GM12878 (cell line): ENCODE data around the gene TANC1. TPM values are rescaled to one million over a fixed set of nuclear protein-coding genes. Genes with fewer than 3 reads are reported as not detected.

Source experiments
- ATAC-seq: fragments of 200-7000 bp; cut with Tn5 transposase; 3 replicates; pipeline ENCODE4 v1.9.1; 2020; ENCODE audit warnings: mild to moderate bottlenecking, moderate library complexity
- BruUV-seq: library from RNA; stranded (reverse); fragments of 400-500 nt; replicated peaks from 2 replicates; lab custom pipeline; 2021; lab: Mats Ljungman, UMichigan
- CTCF ChIA-PET: fragments of 300-600 bp; sonication (Branson Sonifier 250); formaldehyde crosslinking; extraction: SDS; loops from one replicate; lab custom pipeline; 2021; ENCODE audit warnings: inconsistent platforms; lab: Yijun Ruan, JAX
- POLR2A ChIA-PET: fragments of 350-600 bp; formaldehyde crosslinking; extraction: SDS; loops from one replicate; lab custom pipeline; 2021; ENCODE audit warnings: inconsistent platforms; lab: Charles Lee
- RAD21 ChIA-PET: fragments of 300-600 bp; sonication (Branson Sonifier 250); formaldehyde crosslinking; loops from one replicate; lab custom pipeline; 2023; ENCODE audit warnings: antibody characterized with exemption; ENCODE audit not compliant: unreplicated experiment; lab: Charles Lee
- SMC1A ChIA-PET: fragments of 300-600 bp; sonication (Branson Sonifier 250); formaldehyde crosslinking; loops from one replicate; lab custom pipeline; 2023; ENCODE audit not compliant: unreplicated experiment, uncharacterized antibody; lab: Charles Lee
- DNase-seq: peaks from one replicate; pipeline ENCODE4 v3.0.0-alpha.2; 2011; ENCODE audit warnings: low read depth, low spot score
- FAIRE-seq: peaks from 3 replicates; lab custom pipeline; 2011; peaks lifted over from hg19 to GRCh38; lab: Jason Lieb, UNC
- H2AFZ ChIP-seq: 2 replicates; pipeline ENCODE4 v1.6.0; 2011; ENCODE audit warnings: low read depth, low read length, control low read depth; ENCODE audit not compliant: control insufficient read depth
- H3K27ac ChIP-seq: 2 replicates; pipeline ENCODE4 v1.5.1; 2011; ENCODE audit warnings: control low read depth; ENCODE audit not compliant: control insufficient read depth, insufficient read depth
- H3K27me3 ChIP-seq, 2 experiments: replicated peaks in 1 of 2; 2 replicates each; pipeline versions ENCODE4 v1.6.0 to v1.6.1; 2011; ENCODE audit warnings: low read length in 1 of 2; ENCODE audit not compliant: control insufficient read depth in 2 of 2, insufficient read depth in 2 of 2
- H3K36me3 ChIP-seq, 2 experiments: 2 replicates each; pipeline ENCODE4 v1.5.1; 2011; ENCODE audit warnings: low read length in 1 of 2; ENCODE audit not compliant: control insufficient read depth in 2 of 2, insufficient read depth in 2 of 2
- H3K4me1 ChIP-seq: 2 replicates; pipeline ENCODE4 v1.6.1; 2011; ENCODE audit warnings: mild to moderate bottlenecking, low read length, moderate library complexity, mixed read lengths; ENCODE audit not compliant: control insufficient read depth, insufficient read depth
- H3K4me2 ChIP-seq: 2 replicates; pipeline ENCODE4 v1.6.0; 2011; ENCODE audit warnings: control low read depth; ENCODE audit not compliant: control insufficient read depth, insufficient read depth
- H3K4me3 ChIP-seq: fragments of 200-600 bp; sonication (generic); 2 replicates; pipeline ENCODE4 v1.5.1; 2016
- H3K79me2 ChIP-seq: 2 replicates; pipeline ENCODE4 v1.6.0; 2011; ENCODE audit warnings: low read length; ENCODE audit not compliant: control insufficient read depth, insufficient read depth
- H3K9ac ChIP-seq: 2 replicates; pipeline ENCODE4 v1.8.0; 2011; ENCODE audit warnings: low read length, control low read depth, mixed read lengths; ENCODE audit not compliant: control insufficient read depth, insufficient read depth
- H3K9me3 ChIP-seq: replicated peaks from 3 replicates; pipeline ENCODE4 v1.5.1; 2011; ENCODE audit warnings: mild to moderate bottlenecking, low read length; ENCODE audit not compliant: control insufficient read depth, insufficient read depth
- H4K20me1 ChIP-seq: 2 replicates; pipeline ENCODE4 v1.6.0; 2011; ENCODE audit not compliant: control insufficient read depth, insufficient read depth
- ASH2L ChIP-seq: fragments of 300-600, 200-600 bp; sonication (generic); IDR thresholded peaks from 2 replicates; pipeline ENCODE4 v1.6.1; 2017; ENCODE audit warnings: low read depth, mild to moderate bottlenecking, borderline replicate concordance
- CEBPB ChIP-seq, 2 experiments: fragments of 150-350 bp in 1 of 2; IDR thresholded peaks; 2 replicates each; pipeline ENCODE4 v1.6.1; 2012 to 2014; ENCODE audit warnings: low read depth in 2 of 2, low read length in 2 of 2, borderline replicate concordance in 1 of 2, inconsistent platforms in 1 of 2
- HDGF ChIP-seq: fragments of 450-650 bp; IDR thresholded peaks from 2 replicates; pipeline ENCODE4 v1.6.1; 2016; ENCODE audit warnings: antibody characterized with exemption
- MEF2B ChIP-seq: fragments of 450-650 bp; IDR thresholded peaks from 2 replicates; pipeline ENCODE4 v1.6.1; 2018; ENCODE audit warnings: mild to moderate bottlenecking, moderate library complexity; ENCODE audit not compliant: partially characterized antibody, poor library complexity, severe bottlenecking
- NBN ChIP-seq: fragments of 450-650 bp; IDR thresholded peaks from 2 replicates; pipeline ENCODE4 v1.6.1; 2016
- NRF1 ChIP-seq: conservative IDR thresholded peaks from 2 replicates; pipeline ENCODE4 v1.6.1; 2011; ENCODE audit warnings: mild to moderate bottlenecking, low read depth, low read length, improper control_type of control experiment
- SRF ChIP-seq, 2 experiments: IDR thresholded peaks; 2 replicates each; pipeline ENCODE4 v1.6.1; 2011; ENCODE audit warnings: low read depth in 2 of 2, low read length in 2 of 2, mild to moderate bottlenecking in 1 of 2, moderate library complexity in 1 of 2
- STAT3 ChIP-seq: IDR thresholded peaks from 2 replicates; pipeline ENCODE4 v1.6.1; 2011; ENCODE audit warnings: low read depth, low read length, improper control_type of control experiment
- TCF3 ChIP-seq: IDR thresholded peaks from 2 replicates; pipeline ENCODE4 v1.6.1; 2012; ENCODE audit warnings: low read depth, mild to moderate bottlenecking, low read length, borderline replicate concordance; ENCODE audit not compliant: insufficient read depth
- WRNIP1 ChIP-seq: IDR thresholded peaks from 2 replicates; pipeline ENCODE4 v1.6.1; 2011; ENCODE audit warnings: low read depth, low read length, improper control_type of control experiment, borderline replicate concordance
- ZNF384 ChIP-seq: IDR thresholded peaks from 2 replicates; pipeline ENCODE4 v1.6.1; 2012; ENCODE audit warnings: low read depth, mild to moderate bottlenecking, low read length, improper control_type of control experiment, borderline replicate concordance
- WGBS: methylation state at CpG from one replicate; pipeline ENCODE4 v1.1.6; 2016; ENCODE audit warnings: low lambda C conversion rate; ENCODE audit not compliant: insufficient replicate concordance, insufficient coverage; ENCODE audit errors: missing lambda C conversion rate; 5-methylcytosine and 5-hydroxymethylcytosine counted together
- in situ Hi-C: fragments of 300-500 bp; cut with MboI; formaldehyde crosslinking; loops from 9 replicates; pipeline ENCODE4 v1.14.3; 2018; ENCODE audit warnings: mixed read lengths
- intact Hi-C: fragments of 100-400 bp; cut with micrococcal nuclease; formaldehyde crosslinking; loops from one replicate; pipeline ENCODE4 v1.14.2; 2022; ENCODE audit not compliant: unreplicated experiment
- polyA plus RNA-seq, 11 experiments: library from polyadenylated mRNA; depleted of rRNA in 4 of 11; unstranded in 6 of 11; stranded (reverse) in 5 of 11; fragments of >200 nt; fragmentation: Nextera tagmentation in 4 of 11; fragmentation: Illumina TruSeq in 1 of 11; extraction: Ambion mirVana in 4 of 11; extraction: Trizol in 1 of 11; gene quantifications; 1 replicate in 1 of 11; 2 replicates in 10 of 11; pipeline versions ENCODE4 v1.2.1 to v1.2.3, GENCODE V29; 2011 to 2016; ENCODE audit warnings: inconsistent platforms in 2 of 11, missing spikeins in 2 of 11, low read depth in 1 of 11
- total RNA-seq, 4 experiments: library from RNA; depleted of rRNA in 3 of 4; stranded (reverse); fragments of >200 nt in 3 of 4; fragmentation: Illumina TruSeq in 1 of 4; extraction: Trizol in 1 of 4; gene quantifications; 2 replicates each; pipeline versions ENCODE4 v1.2.1 to v1.2.3, GENCODE V29; 2013 to 2021
- TF ChIP-seq, protein P1 (sequence below): fragments of 450-650 bp; IDR thresholded peaks from 2 replicates; pipeline ENCODE4 v1.6.1; 2017; ENCODE audit warnings: mild to moderate bottlenecking, low read depth, inconsistent platforms; ENCODE audit not compliant: poor library complexity, severe bottlenecking
- TF ChIP-seq, protein P2 (sequence below): IDR thresholded peaks from 2 replicates; pipeline ENCODE4 v1.6.1; 2011; ENCODE audit warnings: mild to moderate bottlenecking, low read depth, low read length, moderate library complexity; ENCODE audit not compliant: insufficient replicate concordance

TANC1 gene
- total and polyA plus RNA-seq, 10 of the 15 experiments (the other 5 are each of a cell fraction or from before 2014, with no cell fraction given), result 0.05 to 5.0 (median 0.34) TPM

DNA sequence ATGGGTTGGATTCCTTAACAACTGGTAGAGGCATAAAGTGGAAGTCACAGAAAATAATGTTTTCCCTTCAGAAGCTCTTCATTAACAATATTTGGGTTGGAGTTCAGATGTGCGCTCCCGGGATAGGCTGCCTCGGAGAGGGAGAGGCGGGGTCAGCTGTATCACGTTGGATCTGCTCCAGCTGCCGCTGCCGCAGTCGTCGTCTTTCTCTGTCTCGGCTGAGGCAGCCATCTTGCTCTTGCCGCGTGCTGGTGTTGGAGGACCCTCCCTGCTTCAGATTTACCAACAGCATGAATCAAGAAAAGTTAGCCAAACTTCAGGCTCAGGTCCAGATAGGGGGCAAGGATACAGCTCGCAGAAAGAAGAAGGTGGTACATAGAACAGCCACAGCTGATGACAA, 35.1 kb downstream of the TANC1 start:
- 92% methylated on average over 13 of the region's 13 CpGs for WGBS
- Histone ChIP-seq H2AFZ (no peak overlapping the region), H3K27me3 (no peaks in the 10 kb centered on the region; a peak in 1 of 4 replicates), H3K9ac (no peak overlapping the region), H3K4me3 (no peak overlapping the region), H3K27ac (no peak overlapping the region), H4K20me1 (no peaks in the 10 kb centered on the region), H3K4me1 (no peaks in the 10 kb centered on the region), H3K79me2 (no peaks in the 10 kb centered on the region), H3K4me2 (no peak overlapping the region), H3K36me3 (no peaks in the 10 kb centered on the region), H3K9me3 (no peaks in the 10 kb centered on the region; the same call in 2 of the 3 replicates)
- no peak for ATAC-seq
- no peak for FAIRE-seq
- intact Hi-C loops (no loop called here), in situ Hi-C loops (no loop called here)
- ChIA-PET POLR2A (no interaction called here), SMC1A (no interaction called here), CTCF (no interaction called here), RAD21 (no interaction called here)
- DNase-seq, result no peak
- BruUV-seq, result no TSS peak
- no peak for TF ChIP-seq TCF3
- no peak for TF ChIP-seq HDGF

GRCh38 chr2:159004849-159005248, 36.4 kb downstream of the TANC1 start:
- Histone ChIP-seq H3K4me1 (no peaks in the 10 kb centered on the region), H3K79me2 (no peaks in the 10 kb centered on the region), H2AFZ (no peak overlapping the region), H3K36me3 (no peaks in the 10 kb centered on the region), H3K4me2 (no peak overlapping the region), H3K4me3 (no peak overlapping the region), H3K27ac (no peak overlapping the region), H3K9me3 (no peaks in the 10 kb centered on the region; the same call in 2 of the 3 replicates), H3K27me3 (no peaks in the 10 kb centered on the region), H3K9ac (no peak overlapping the region), H4K20me1 (no peaks in the 10 kb centered on the region)
- no TSS peak for BruUV-seq
- ChIA-PET SMC1A (no interaction called here), CTCF (no interaction called here), RAD21 (no interaction called here), POLR2A (no interaction called here)
- 86% methylated on average over 6 of the region's 6 CpGs for WGBS
- FAIRE-seq (no peak), DNase-seq (no peak), ATAC-seq (no peak)
- in situ Hi-C loops (no loop called here), intact Hi-C loops (no loop called here)
- TF ChIP-seq CEBPB (IDR thresholded peaks at IDR 0.05; ENCODE audit: borderline replicate concordance in 1 of 2, low read depth in 2 of 2, low read length in 2 of 2), result no peak
- no peak for TF ChIP-seq WRNIP1
- no peak for TF ChIP-seq MEF2B
- TF ChIP-seq SRF (IDR thresholded peaks at IDR 0.05; ENCODE audit: low read depth in 2 of 2, low read length in 2 of 2), result no peak
- no peak for TF ChIP-seq NRF1
- no peak for TF ChIP-seq STAT3
- TF ChIP-seq, protein P1, sequence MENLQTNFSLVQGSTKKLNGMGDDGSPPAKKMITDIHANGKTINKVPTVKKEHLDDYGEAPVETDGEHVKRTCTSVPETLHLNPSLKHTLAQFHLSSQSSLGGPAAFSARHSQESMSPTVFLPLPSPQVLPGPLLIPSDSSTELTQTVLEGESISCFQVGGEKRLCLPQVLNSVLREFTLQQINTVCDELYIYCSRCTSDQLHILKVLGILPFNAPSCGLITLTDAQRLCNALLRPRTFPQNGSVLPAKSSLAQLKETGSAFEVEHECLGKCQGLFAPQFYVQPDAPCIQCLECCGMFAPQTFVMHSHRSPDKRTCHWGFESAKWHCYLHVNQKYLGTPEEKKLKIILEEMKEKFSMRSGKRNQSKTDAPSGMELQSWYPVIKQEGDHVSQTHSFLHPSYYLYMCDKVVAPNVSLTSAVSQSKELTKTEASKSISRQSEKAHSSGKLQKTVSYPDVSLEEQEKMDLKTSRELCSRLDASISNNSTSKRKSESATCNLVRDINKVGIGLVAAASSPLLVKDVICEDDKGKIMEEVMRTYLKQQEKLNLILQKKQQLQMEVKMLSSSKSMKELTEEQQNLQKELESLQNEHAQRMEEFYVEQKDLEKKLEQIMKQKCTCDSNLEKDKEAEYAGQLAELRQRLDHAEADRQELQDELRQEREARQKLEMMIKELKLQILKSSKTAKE, result no peak
- TF ChIP-seq NBN, result no peak
- TF ChIP-seq ZNF384, result no peak
- no peak for TF ChIP-seq ASH2L
- TF ChIP-seq, protein P2, sequence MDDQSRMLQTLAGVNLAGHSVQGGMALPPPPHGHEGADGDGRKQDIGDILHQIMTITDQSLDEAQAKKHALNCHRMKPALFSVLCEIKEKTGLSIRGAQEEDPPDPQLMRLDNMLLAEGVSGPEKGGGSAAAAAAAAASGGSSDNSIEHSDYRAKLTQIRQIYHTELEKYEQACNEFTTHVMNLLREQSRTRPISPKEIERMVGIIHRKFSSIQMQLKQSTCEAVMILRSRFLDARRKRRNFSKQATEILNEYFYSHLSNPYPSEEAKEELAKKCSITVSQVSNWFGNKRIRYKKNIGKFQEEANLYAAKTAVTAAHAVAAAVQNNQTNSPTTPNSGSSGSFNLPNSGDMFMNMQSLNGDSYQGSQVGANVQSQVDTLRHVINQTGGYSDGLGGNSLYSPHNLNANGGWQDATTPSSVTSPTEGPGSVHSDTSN, result no peak
